Neural crest cell (in vitro differentiated cells): ENCODE measurements around the gene ZNF507. TPM values are rescaled to one million over a fixed set of nuclear protein-coding genes. Genes with fewer than 3 reads are reported as not detected.

Source experiments
- DNase-seq: peaks from one replicate; pipeline ENCODE4 v3.0.0; 2021; ENCODE audit warnings: low read depth, mixed read lengths, low spot score
- H3K27ac Mint-ChIP-seq: one replicate; pipeline ENCODE4 v1.8.0; 2021; ENCODE audit warnings: mild to moderate bottlenecking, mixed read lengths; ENCODE audit not compliant: unreplicated experiment
- H3K27me3 Mint-ChIP-seq: 2 replicates; pipeline ENCODE4 v1.8.0; 2021; ENCODE audit warnings: low read depth, mild to moderate bottlenecking, mixed read lengths
- H3K36me3 Mint-ChIP-seq: 2 replicates; pipeline ENCODE4 v1.8.0; 2021; ENCODE audit warnings: low read depth, mild to moderate bottlenecking, mixed read lengths
- H3K4me1 Mint-ChIP-seq: 2 replicates; pipeline ENCODE4 v1.8.0; 2021; ENCODE audit warnings: mixed read lengths
- H3K4me3 Mint-ChIP-seq: one replicate; pipeline ENCODE4 v1.8.0; 2021; ENCODE audit warnings: mild to moderate bottlenecking, mixed read lengths
- H3K9me3 Mint-ChIP-seq: 2 replicates; pipeline ENCODE4 v1.8.0; 2021; ENCODE audit warnings: mixed read lengths
- CTCF ChIP-seq: fragments of 200-600 bp; sonication (generic); conservative IDR thresholded peaks from 2 replicates; pipeline ENCODE4 v1.5.0; 2021; ENCODE audit warnings: antibody characterized with exemption, mild to moderate bottlenecking
- total RNA-seq: library from RNA; stranded (reverse); gene quantifications from 2 replicates; pipeline ENCODE4 v1.2.1, GENCODE V29; 2021

ZNF507 gene
- total RNA-seq, 1 donor from 2014 or later = 33.8 TPM

GRCh38 chr19:32362318-32362691 is 16.9 kb downstream of the ZNF507 start:
- Mint-ChIP-seq H3K9me3 (no peaks in the 10 kb centered on the region), H3K27me3 (no peaks in the 10 kb centered on the region), H3K4me1 (no peaks in the 10 kb centered on the region), H3K36me3 (peaks cover 25% of the 10 kb centered on the region), H3K4me3 (no peak overlapping the region), H3K27ac (no peak overlapping the region)
- DNase-seq = no peak
- TF ChIP-seq CTCF = no peak

GRCh38 chr19:32363175-32363574 is 17.8 kb downstream of the ZNF507 start:
- no peaks in the 10 kb centered on the region for H3K27me3 Mint-ChIP-seq
- TF ChIP-seq CTCF = no peak
- H3K4me3 Mint-ChIP-seq = no peak overlapping the region
- H3K36me3 Mint-ChIP-seq = peaks cover 25% of the 10 kb centered on the region
- no peak for DNase-seq
- no peaks in the 10 kb centered on the region for H3K9me3 Mint-ChIP-seq
- H3K4me1 Mint-ChIP-seq = no peaks in the 10 kb centered on the region
- H3K27ac Mint-ChIP-seq = no peak overlapping the region

- no peaks in the 10 kb centered on the region for H3K4me1 Mint-ChIP-seq
- no peak overlapping the region for H3K4me3 Mint-ChIP-seq
- DNase-seq = no peak
- no peaks in the 10 kb centered on the region for H3K9me3 Mint-ChIP-seq
- no peaks in the 10 kb centered on the region for H3K27me3 Mint-ChIP-seq
- peaks cover 25% of the 10 kb centered on the region for H3K36me3 Mint-ChIP-seq
- no peak for TF ChIP-seq CTCF
- H3K27ac Mint-ChIP-seq = no peak overlapping the region
Observed at GRCh38 chr19:32363632-32364031, 18.2 kb downstream of the ZNF507 start.

GRCh38 chr19:32364040-32364439 is 18.6 kb downstream of the ZNF507 start:
- H3K4me3 Mint-ChIP-seq = no peak overlapping the region
- peaks cover 25% of the 10 kb centered on the region for H3K36me3 Mint-ChIP-seq
- DNase-seq = no peak
- no peaks in the 10 kb centered on the region for H3K4me1 Mint-ChIP-seq
- TF ChIP-seq CTCF = no peak
- H3K27me3 Mint-ChIP-seq = no peaks in the 10 kb centered on the region
- no peaks in the 10 kb centered on the region for H3K9me3 Mint-ChIP-seq
- H3K27ac Mint-ChIP-seq = no peak overlapping the region

GRCh38 chr19:32367063-32367462 is 21.7 kb downstream of the ZNF507 start:
- no peak overlapping the region for H3K4me3 Mint-ChIP-seq
- no peak overlapping the region for H3K27ac Mint-ChIP-seq
- no peaks in the 10 kb centered on the region for H3K27me3 Mint-ChIP-seq
- no peaks in the 10 kb centered on the region for H3K4me1 Mint-ChIP-seq
- TF ChIP-seq CTCF = no peak
- no peaks in the 10 kb centered on the region for H3K9me3 Mint-ChIP-seq
- H3K36me3 Mint-ChIP-seq = peaks cover 25% of the 10 kb centered on the region
- DNase-seq = no peak

GRCh38 chr19:32367948-32368536 is 22.6 kb downstream of the ZNF507 start:
- Mint-ChIP-seq H3K4me1 (no peaks in the 10 kb centered on the region), H3K9me3 (no peaks in the 10 kb centered on the region), H3K4me3 (no peak overlapping the region), H3K27me3 (no peaks in the 10 kb centered on the region), H3K36me3 (peaks cover 32% of the 10 kb centered on the region), H3K27ac (no peak overlapping the region)
- DNase-seq = no peak
- no peak for TF ChIP-seq CTCF
